Caco-2 (cell line): ENCODE measurements around the gene PHC1. TPM values are rescaled to one million over a fixed set of nuclear protein-coding genes. Genes with fewer than 3 reads are reported as not detected.

Experiments used
- BruUV-seq: library from RNA; stranded (reverse); fragments of 400-500 nt; replicated peaks from 2 replicates; lab custom pipeline; 2021; lab: Mats Ljungman, UMichigan
- CTCF ChIA-PET: fragments of 300-600 bp; sonication (Branson Sonifier 250); formaldehyde crosslinking; loops from one replicate; lab custom pipeline; 2022; ENCODE audit warnings: antibody characterized with exemption; lab: Charles Lee
- POLR2A ChIA-PET: fragments of 300-600 bp; sonication (Branson Sonifier 250); formaldehyde crosslinking; loops from one replicate; lab custom pipeline; 2022; ENCODE audit warnings: antibody characterized with exemption; lab: Charles Lee
- DNase-seq, 2 experiments: peaks; one replicate each; pipeline versions ENCODE4 v3.0.0 to v3.0.0-alpha.2; 2020 to 2022
- H3K27me3 ChIP-seq: replicated peaks from 2 replicates; pipeline ENCODE4 v1.6.0; 2011; ENCODE audit warnings: low read length; ENCODE audit not compliant: control insufficient read depth, insufficient read depth
- H3K36me3 ChIP-seq: 2 replicates; pipeline ENCODE4 v1.5.1; 2011; ENCODE audit warnings: low read length; ENCODE audit not compliant: control insufficient read depth, insufficient read depth
- H3K4me1 ChIP-seq: fragments of 250-450 bp; sonication (Bioruptor Pico); 2 replicates; pipeline ENCODE4 v1.5.1; 2020; ENCODE audit warnings: mild to moderate bottlenecking
- H3K4me3 ChIP-seq: 2 replicates; pipeline ENCODE4 v1.5.1; 2011; ENCODE audit warnings: low read depth, mild to moderate bottlenecking, control low read depth, low read length
- H3K9me3 ChIP-seq: fragments of 250-450 bp; sonication (Bioruptor Pico); 2 replicates; pipeline ENCODE4 v1.5.1; 2020; ENCODE audit warnings: mild to moderate bottlenecking, moderate library complexity
- H3K27ac Mint-ChIP-seq: one replicate; pipeline ENCODE4 v1.8.0; 2022; ENCODE audit warnings: mixed read lengths; ENCODE audit not compliant: unreplicated experiment
- H3K27me3 Mint-ChIP-seq: one replicate; pipeline ENCODE4 v1.8.0; 2022; ENCODE audit warnings: mixed read lengths; ENCODE audit not compliant: insufficient read depth, unreplicated experiment
- H3K36me3 Mint-ChIP-seq: one replicate; pipeline ENCODE4 v1.8.0; 2022; ENCODE audit warnings: mild to moderate bottlenecking, mixed read lengths; ENCODE audit not compliant: insufficient read depth, unreplicated experiment
- H3K4me1 Mint-ChIP-seq: one replicate; pipeline ENCODE4 v1.8.0; 2022; ENCODE audit warnings: low read depth, mixed read lengths; ENCODE audit not compliant: unreplicated experiment
- H3K4me3 Mint-ChIP-seq: one replicate; pipeline ENCODE4 v1.8.0; 2022; ENCODE audit warnings: mild to moderate bottlenecking, moderate library complexity, mixed read lengths; ENCODE audit not compliant: unreplicated experiment
- H3K9me3 Mint-ChIP-seq: one replicate; pipeline ENCODE4 v1.8.0; 2022; ENCODE audit warnings: mixed read lengths; ENCODE audit not compliant: unreplicated experiment
- CTCF ChIP-seq, 2 experiments: fragments of 200-600 bp in 1 of 2; IDR thresholded peaks; 1 replicate in 1 of 2; 2 replicates in 1 of 2; pipeline versions ENCODE4 v1.5.1 to v1.8.0; 2011 to 2022; ENCODE audit warnings: antibody characterized with exemption in 1 of 2, control low read depth in 1 of 2, inconsistent platforms in 1 of 2, low read depth in 1 of 2, low read length in 1 of 2, mild to moderate bottlenecking in 1 of 2, moderate library complexity in 1 of 2; ENCODE audit not compliant: insufficient read depth in 1 of 2, severe bottlenecking in 1 of 2, unreplicated experiment in 1 of 2
- intact Hi-C: fragments of 100-400 bp; cut with micrococcal nuclease; formaldehyde crosslinking; loops from one replicate; pipeline ENCODE4 v1.10.0; 2022; ENCODE audit not compliant: unreplicated experiment
- total RNA-seq: library from RNA; stranded (reverse); gene quantifications from 2 replicates; pipeline ENCODE4 v1.2.3, GENCODE V29; 2022

The PHC1 gene
- total RNA-seq, 1 experiment from 2014 or later: 28.7 TPM

GRCh38 chr12:8909752-8910151 is 4.6 kb upstream of the PHC1 start:
- Mint-ChIP-seq H3K4me3 (no peak overlapping the region), H3K27me3 (peaks cover 4% of the 10 kb centered on the region), H3K36me3 (peaks cover 6% of the 10 kb centered on the region), H3K9me3 (no peaks in the 10 kb centered on the region), H3K27ac (no peak overlapping the region), H3K4me1 (peaks cover 15% of the 10 kb centered on the region)
- Histone ChIP-seq H3K4me1 (peaks cover 15% of the 10 kb centered on the region), H3K36me3 (no peaks in the 10 kb centered on the region), H3K27me3 (no peaks in the 10 kb centered on the region), H3K9me3 (no peaks in the 10 kb centered on the region), H3K4me3 (no peak overlapping the region)
- DNase-seq: no peak
- no peak for TF ChIP-seq CTCF (IDR thresholded peaks at IDR 0.05; ENCODE audit: insufficient read depth in 1 of 2, low read depth in 1 of 2, low read length in 1 of 2, severe bottlenecking in 1 of 2, unreplicated experiment in 1 of 2)
- POLR2A ChIA-PET: no interaction called here
- no TSS peak for BruUV-seq
- intact Hi-C loops: no loop called here
- CTCF ChIA-PET: interaction anchor here (0.7 kb wide), 1 partner anchor 57 kb away, joined by 4 read pairs; no protein-coding TSS in a partner anchor

GRCh38 chr12:8911606-8912268 is 2.6 kb upstream of the PHC1 start:
- no peaks in the 10 kb centered on the region for H3K27me3 Mint-ChIP-seq
- ChIA-PET POLR2A (no interaction called here), CTCF (interaction anchor here (0.9 to 1.1 kb wide), 2 partner anchors 38 to 138 kb away, joined by 3 read pairs; no protein-coding TSS in a partner anchor)
- BruUV-seq: no TSS peak
- intact Hi-C loops: no loop called here
- peaks cover 15% of the 10 kb centered on the region for H3K4me1 Mint-ChIP-seq
- TF ChIP-seq CTCF (IDR thresholded peaks at IDR 0.05; ENCODE audit: insufficient read depth in 1 of 2, low read depth in 1 of 2, low read length in 1 of 2, severe bottlenecking in 1 of 2, unreplicated experiment in 1 of 2): no peak
- no peak overlapping the region for H3K27ac Mint-ChIP-seq
- DNase-seq: no peak
- H3K9me3 Mint-ChIP-seq: no peaks in the 10 kb centered on the region
- Histone ChIP-seq H3K36me3 (no peaks in the 10 kb centered on the region), H3K9me3 (no peaks in the 10 kb centered on the region), H3K27me3 (no peaks in the 10 kb centered on the region), H3K4me3 (no peak overlapping the region), H3K4me1 (peaks cover 25% of the 10 kb centered on the region)
- H3K4me3 Mint-ChIP-seq: no peak overlapping the region
- H3K36me3 Mint-ChIP-seq: peaks cover 6% of the 10 kb centered on the region

- peak in 1 of 2 experiments; percentile 27 for DNase-seq
- peak overlapping the region; percentile 2 for H3K27ac Mint-ChIP-seq
- no peaks in the 10 kb centered on the region for H3K27me3 Mint-ChIP-seq
- Histone ChIP-seq H3K4me1 (peaks cover 25% of the 10 kb centered on the region), H3K27me3 (no peaks in the 10 kb centered on the region), H3K36me3 (no peaks in the 10 kb centered on the region), H3K4me3 (no peak overlapping the region), H3K9me3 (no peaks in the 10 kb centered on the region)
- H3K4me1 Mint-ChIP-seq: peaks cover 15% of the 10 kb centered on the region
- intact Hi-C loops: no loop called here
- peak overlapping the region; percentile 79 for H3K4me3 Mint-ChIP-seq
- H3K9me3 Mint-ChIP-seq: no peaks in the 10 kb centered on the region
- H3K36me3 Mint-ChIP-seq: peaks cover 6% of the 10 kb centered on the region
- BruUV-seq: no TSS peak
- peak in 1 of 2 experiments; percentile 21 for TF ChIP-seq CTCF (IDR thresholded peaks at IDR 0.05; ENCODE audit: insufficient read depth in 1 of 2, low read depth in 1 of 2, low read length in 1 of 2, severe bottlenecking in 1 of 2, unreplicated experiment in 1 of 2)
- CTCF ChIA-PET: interaction anchor here (0.7 kb wide), 1 partner anchor 22 kb away, joined by 3 read pairs; no protein-coding TSS in a partner anchor
- POLR2A ChIA-PET: interaction anchor here (0.7 kb wide), 1 partner anchor 37 kb away, joined by 3 read pairs; the partner anchor contains the start of gene M6PR
These were observed 1.4 kb upstream of the PHC1 start for GRCh38 chr12:8912914-8913313.
